Measurements from ENCODE around the gene TNIP2. TPM values are rescaled to one million over a fixed set of nuclear protein-coding genes. Genes with fewer than 3 reads are reported as not detected.

The TNIP2 gene
- total and polyA plus RNA-seq, 2 of the 13 experiments (the other 11 are each of a cell fraction or from before 2014, with no cell fraction given), result 25.6 to 38.0 TPM

DNA sequence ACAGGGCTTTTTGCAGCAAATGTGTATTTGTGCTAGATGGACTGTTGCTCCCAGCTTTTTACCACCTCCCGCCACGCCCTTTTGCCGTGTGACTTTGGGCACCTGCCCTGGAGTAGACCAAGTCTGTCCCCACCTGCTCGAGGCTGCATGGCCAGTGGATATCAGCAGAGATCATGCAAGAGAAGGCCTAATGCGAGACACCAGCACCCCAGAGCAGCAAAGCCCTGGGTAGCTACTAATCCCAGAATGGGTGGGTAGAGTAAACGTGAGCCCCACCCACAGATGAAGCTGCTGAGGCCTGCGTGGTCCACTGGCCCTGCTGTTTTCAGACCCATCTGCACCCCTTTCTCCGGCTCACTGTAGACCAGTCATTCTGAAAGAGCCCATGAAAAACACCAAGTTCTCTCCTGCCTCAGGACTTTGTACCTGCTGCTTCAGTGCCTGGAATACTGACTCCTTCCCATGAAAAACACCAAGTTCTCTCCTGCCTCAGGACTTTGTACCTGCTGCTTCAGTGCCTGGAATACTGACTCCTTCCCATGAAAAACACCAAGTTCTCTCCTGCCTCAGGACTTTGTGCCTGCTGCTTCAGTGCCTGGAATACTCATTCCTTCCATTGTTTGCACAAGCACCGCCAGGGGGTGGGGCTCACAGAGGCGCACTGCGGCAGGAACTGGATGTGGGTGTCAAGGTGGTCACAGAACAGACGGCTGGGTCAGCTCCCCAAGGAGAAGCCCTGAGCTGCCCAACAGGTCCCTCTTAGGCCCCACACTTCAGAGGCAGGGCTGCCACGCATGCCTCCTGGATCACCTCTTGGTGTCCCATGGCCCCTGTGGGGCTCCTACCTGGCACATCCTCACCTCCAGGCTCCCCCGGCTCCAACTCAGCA is 5.1 kb upstream of the TNIP2 start (continued):
- TF ChIP-seq, protein P1, sequence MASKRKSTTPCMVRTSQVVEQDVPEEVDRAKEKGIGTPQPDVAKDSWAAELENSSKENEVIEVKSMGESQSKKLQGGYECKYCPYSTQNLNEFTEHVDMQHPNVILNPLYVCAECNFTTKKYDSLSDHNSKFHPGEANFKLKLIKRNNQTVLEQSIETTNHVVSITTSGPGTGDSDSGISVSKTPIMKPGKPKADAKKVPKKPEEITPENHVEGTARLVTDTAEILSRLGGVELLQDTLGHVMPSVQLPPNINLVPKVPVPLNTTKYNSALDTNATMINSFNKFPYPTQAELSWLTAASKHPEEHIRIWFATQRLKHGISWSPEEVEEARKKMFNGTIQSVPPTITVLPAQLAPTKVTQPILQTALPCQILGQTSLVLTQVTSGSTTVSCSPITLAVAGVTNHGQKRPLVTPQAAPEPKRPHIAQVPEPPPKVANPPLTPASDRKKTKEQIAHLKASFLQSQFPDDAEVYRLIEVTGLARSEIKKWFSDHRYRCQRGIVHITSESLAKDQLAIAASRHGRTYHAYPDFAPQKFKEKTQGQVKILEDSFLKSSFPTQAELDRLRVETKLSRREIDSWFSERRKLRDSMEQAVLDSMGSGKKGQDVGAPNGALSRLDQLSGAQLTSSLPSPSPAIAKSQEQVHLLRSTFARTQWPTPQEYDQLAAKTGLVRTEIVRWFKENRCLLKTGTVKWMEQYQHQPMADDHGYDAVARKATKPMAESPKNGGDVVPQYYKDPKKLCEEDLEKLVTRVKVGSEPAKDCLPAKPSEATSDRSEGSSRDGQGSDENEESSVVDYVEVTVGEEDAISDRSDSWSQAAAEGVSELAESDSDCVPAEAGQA (IDR thresholded peaks at IDR 0.05; ENCODE audit: low read depth), result no peak
- TF ChIP-seq, protein P1 (CRISPR knock-in tag; IDR thresholded peaks at IDR 0.05; ENCODE audit: borderline replicate concordance), result no peak
- TF ChIP-seq NFIC (IDR thresholded peaks at IDR 0.05; ENCODE audit: low read length) (no peak), ZNF567 (CRISPR knock-in tag; IDR thresholded peaks at IDR 0.05; ENCODE audit: borderline replicate concordance) (no peak), ZNF709 (CRISPR knock-in tag; IDR thresholded peaks at IDR 0.05) (0 out of 2 replicates have a peak, but pooled peaks have one; percentile 54), ZFP1 (CRISPR knock-in tag; IDR thresholded peaks at IDR 0.05) (no peak), ERF (CRISPR knock-in tag; IDR thresholded peaks at IDR 0.05) (peak; percentile 24; the same call in 1 of the 2 replicates), SMAD9 (CRISPR knock-in tag; IDR thresholded peaks at IDR 0.05) (no peak), SMAD3 (CRISPR knock-in tag; IDR thresholded peaks at IDR 0.05) (no peak), PHF21A (CRISPR knock-in tag; IDR thresholded peaks at IDR 0.05) (peak; percentile 37), U2AF1 (optimal IDR thresholded peaks at IDR 0.05; ENCODE audit: low read depth, low read length) (no peak), ZNF589 (CRISPR knock-in tag; conservative IDR thresholded peaks at IDR 0.05) (no peak), NCOR1 (IDR thresholded peaks at IDR 0.05; ENCODE audit: borderline replicate concordance, low read length) (no peak; the same call in none of the 2 replicates), PHB2 (IDR thresholded peaks at IDR 0.05; ENCODE audit: partially characterized antibody) (no peak), GTF2F1 (IDR thresholded peaks at IDR 0.05; ENCODE audit: low read length) (no peak), ATM (IDR thresholded peaks at IDR 0.05; ENCODE audit: borderline replicate concordance) (no peak), SRSF9 (IDR thresholded peaks at IDR 0.05; ENCODE audit: borderline replicate concordance, insufficient read depth, low read depth, low read length, poor library complexity, severe bottlenecking) (no peak)
- TF ChIP-seq, protein P2, sequence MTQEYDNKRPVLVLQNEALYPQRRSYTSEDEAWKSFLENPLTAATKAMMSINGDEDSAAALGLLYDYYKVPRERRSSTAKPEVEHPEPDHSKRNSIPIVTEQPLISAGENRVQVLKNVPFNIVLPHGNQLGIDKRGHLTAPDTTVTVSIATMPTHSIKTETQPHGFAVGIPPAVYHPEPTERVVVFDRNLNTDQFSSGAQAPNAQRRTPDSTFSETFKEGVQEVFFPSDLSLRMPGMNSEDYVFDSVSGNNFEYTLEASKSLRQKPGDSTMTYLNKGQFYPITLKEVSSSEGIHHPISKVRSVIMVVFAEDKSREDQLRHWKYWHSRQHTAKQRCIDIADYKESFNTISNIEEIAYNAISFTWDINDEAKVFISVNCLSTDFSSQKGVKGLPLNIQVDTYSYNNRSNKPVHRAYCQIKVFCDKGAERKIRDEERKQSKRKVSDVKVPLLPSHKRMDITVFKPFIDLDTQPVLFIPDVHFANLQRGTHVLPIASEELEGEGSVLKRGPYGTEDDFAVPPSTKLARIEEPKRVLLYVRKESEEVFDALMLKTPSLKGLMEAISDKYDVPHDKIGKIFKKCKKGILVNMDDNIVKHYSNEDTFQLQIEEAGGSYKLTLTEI (CRISPR knock-in tag; conservative IDR thresholded peaks at IDR 0.05), result no peak
- TF ChIP-seq, protein P3, sequence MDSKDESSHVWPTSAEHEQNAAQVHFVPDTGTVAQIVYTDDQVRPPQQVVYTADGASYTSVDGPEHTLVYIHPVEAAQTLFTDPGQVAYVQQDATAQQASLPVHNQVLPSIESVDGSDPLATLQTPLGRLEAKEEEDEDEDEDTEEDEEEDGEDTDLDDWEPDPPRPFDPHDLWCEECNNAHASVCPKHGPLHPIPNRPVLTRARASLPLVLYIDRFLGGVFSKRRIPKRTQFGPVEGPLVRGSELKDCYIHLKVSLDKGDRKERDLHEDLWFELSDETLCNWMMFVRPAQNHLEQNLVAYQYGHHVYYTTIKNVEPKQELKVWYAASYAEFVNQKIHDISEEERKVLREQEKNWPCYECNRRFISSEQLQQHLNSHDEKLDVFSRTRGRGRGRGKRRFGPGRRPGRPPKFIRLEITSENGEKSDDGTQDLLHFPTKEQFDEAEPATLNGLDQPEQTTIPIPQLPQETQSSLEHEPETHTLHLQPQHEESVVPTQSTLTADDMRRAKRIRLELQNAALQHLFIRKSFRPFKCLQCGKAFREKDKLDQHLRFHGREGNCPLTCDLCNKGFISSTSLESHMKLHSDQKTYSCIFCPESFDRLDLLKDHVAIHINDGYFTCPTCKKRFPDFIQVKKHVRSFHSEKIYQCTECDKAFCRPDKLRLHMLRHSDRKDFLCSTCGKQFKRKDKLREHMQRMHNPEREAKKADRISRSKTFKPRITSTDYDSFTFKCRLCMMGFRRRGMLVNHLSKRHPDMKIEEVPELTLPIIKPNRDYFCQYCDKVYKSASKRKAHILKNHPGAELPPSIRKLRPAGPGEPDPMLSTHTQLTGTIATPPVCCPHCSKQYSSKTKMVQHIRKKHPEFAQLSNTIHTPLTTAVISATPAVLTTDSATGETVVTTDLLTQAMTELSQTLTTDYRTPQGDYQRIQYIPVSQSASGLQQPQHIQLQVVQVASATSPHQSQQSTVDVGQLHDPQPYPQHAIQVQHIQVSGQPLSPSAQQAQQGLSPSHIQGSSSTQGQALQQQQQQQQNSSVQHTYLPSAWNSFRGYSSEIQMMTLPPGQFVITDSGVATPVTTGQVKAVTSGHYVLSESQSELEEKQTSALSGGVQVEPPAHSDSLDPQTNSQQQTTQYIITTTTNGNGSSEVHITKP (CRISPR knock-in tag; IDR thresholded peaks at IDR 0.05; ENCODE audit: low read depth), result 0 out of 2 replicates have a peak, but pooled peaks have one; percentile 8
